Vagina (tissue), 2 donors: Measurements from ENCODE around the gene ADAMTSL1.

Experiments used
- CTCF ChIP-seq, 3 experiments: fragments of 450-650 bp in 2 of 3; fragments of 200-600 bp in 1 of 3; sonication (generic) in 1 of 3; IDR thresholded peaks; one replicate each; pipeline ENCODE4 v1.5.1; 2017 to 2019; ENCODE audit warnings: antibody characterized with exemption in 3 of 3, mild to moderate bottlenecking in 2 of 3, moderate library complexity in 2 of 3
- POLR2AphosphoS5 ChIP-seq, 2 donors: sonication (generic); formaldehyde crosslinking; IDR thresholded peaks; one replicate each; pipeline ENCODE4 v1.9.0; 2017; ENCODE audit warnings: antibody characterized with exemption in 2 of 2, mild to moderate bottlenecking in 2 of 2, low read depth in 1 of 2; ENCODE audit not compliant: insufficient read depth in 1 of 2

- TF ChIP-seq CTCF (IDR thresholded peaks at IDR 0.05) (no peak), POLR2AphosphoS5 (IDR thresholded peaks at IDR 0.05; ENCODE audit: insufficient read depth in 1 of 2, low read depth in 1 of 2) (no peak)
Measured at GRCh38 chr9:18766989-18767550, 293.1 kb downstream of the ADAMTSL1 start.
